GM15510 (cell line): ENCODE measurements around the gene SLIRP.
A peak's percentile ranks its signal among the peaks of the same experiment; 100 is the strongest.

ENCODE experiments used
- POLR2A ChIP-seq: IDR thresholded peaks from 3 replicates; pipeline ENCODE4 v1.6.1; 2011; ENCODE audit warnings: borderline replicate concordance; ENCODE audit not compliant: insufficient read length; ENCODE audit errors: extremely low read depth

The SLIRP gene

GRCh38 chr14:77717608-77718305 lies 9.9 kb downstream of the SLIRP start:
- no peak for TF ChIP-seq POLR2A

GRCh38 chr14:77721437-77721836 lies 13.5 kb downstream of the SLIRP start:
- TF ChIP-seq POLR2A, result no peak

GRCh38 chr14:77722301-77722700 lies 14.4 kb downstream of the SLIRP start:
- TF ChIP-seq POLR2A, result no peak

- TF ChIP-seq POLR2A, result no peak
Observed at GRCh38 chr14:77730976-77731497, 23.1 kb downstream of the SLIRP start.

- TF ChIP-seq POLR2A, result no peak
Observed at GRCh38 chr14:77738559-77739250, 30.8 kb downstream of the SLIRP start.

- no peak for TF ChIP-seq POLR2A
Observed at GRCh38 chr14:77741438-77741837, 33.5 kb downstream of the SLIRP start.

- TF ChIP-seq POLR2A, result no peak
Observed at GRCh38 chr14:77746064-77746702, 38.3 kb downstream of the SLIRP start.

GRCh38 chr14:77752266-77752665 lies 44.4 kb downstream of the SLIRP start:
- no peak for TF ChIP-seq POLR2A

GRCh38 chr14:77752799-77753516 lies 45.1 kb downstream of the SLIRP start:
- no peak for TF ChIP-seq POLR2A

- peak; percentile 74 for TF ChIP-seq POLR2A
Observed at GRCh38 chr14:77760381-77761204, 52.7 kb downstream of the SLIRP start, which contains the start of gene SNW1. SNW1 (minus strand) TSS chr14:77761156; CDS start chr14:77761127, 29 bp downstream.

- TF ChIP-seq POLR2A, result no peak
Observed at GRCh38 chr14:77761205-77761931, 53.5 kb downstream of the SLIRP start.

- TF ChIP-seq POLR2A, result no peak
Observed at GRCh38 chr14:77763316-77763715, 55.4 kb downstream of the SLIRP start.

- no peak for TF ChIP-seq POLR2A
Observed at GRCh38 chr14:77763978-77764377, 56.1 kb downstream of the SLIRP start.
